Cardiac septum (tissue), 1 donor: ENCODE results near the gene STXBP1. TPM values are rescaled to one million over a fixed set of nuclear protein-coding genes. Genes with fewer than 3 reads are reported as not detected.
"Not testable (repeated sequence)": the region's sequence is repeated elsewhere in the genome, so short reads cannot be mapped to it uniquely, and the experiment has no call there.

Experiments used
- DNase-seq: peaks from one replicate; pipeline ENCODE4 v3.0.0-alpha.2; 2020; ENCODE audit warnings: low spot score
- intact Hi-C: fragments of 100-400 bp; cut with DNase I; formaldehyde crosslinking; loops from one replicate; pipeline ENCODE4 v1.14.0; 2022
- total RNA-seq: library from RNA; stranded (reverse); fragmentation: NEBNext Ultra II Directional; extraction: Animal tissue kit (Norgen Biotek cat#: 25700); gene quantifications from one replicate; pipeline ENCODE4 v1.2.1, GENCODE V29; 2021
- donor health status: DM: no; HTN: no; CAD: no.

The STXBP1 gene
- total RNA-seq, 1 donor from 2014 or later, result 46.6 TPM

DNA sequence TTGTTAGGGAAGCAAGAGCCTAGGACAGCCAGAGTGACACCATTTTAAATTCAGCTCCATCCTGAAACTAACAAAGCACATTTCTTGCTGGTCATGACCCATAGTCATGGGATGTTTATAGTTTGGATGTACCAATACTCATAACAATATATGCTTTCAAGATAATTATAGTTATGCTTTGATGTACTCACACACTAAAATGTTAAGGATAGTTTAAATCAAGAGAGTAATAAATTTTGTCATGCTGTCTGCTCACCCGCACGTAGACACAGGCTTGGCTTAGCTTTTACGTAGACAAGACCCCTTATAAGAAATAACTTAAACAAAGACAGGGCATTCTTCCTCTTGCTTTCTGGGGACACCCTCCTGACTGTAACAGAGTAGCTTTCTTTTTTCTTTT, 8.9 kb upstream of the STXBP1 start:
- intact Hi-C loops, result no loop called here
- no peak for DNase-seq

DNA sequence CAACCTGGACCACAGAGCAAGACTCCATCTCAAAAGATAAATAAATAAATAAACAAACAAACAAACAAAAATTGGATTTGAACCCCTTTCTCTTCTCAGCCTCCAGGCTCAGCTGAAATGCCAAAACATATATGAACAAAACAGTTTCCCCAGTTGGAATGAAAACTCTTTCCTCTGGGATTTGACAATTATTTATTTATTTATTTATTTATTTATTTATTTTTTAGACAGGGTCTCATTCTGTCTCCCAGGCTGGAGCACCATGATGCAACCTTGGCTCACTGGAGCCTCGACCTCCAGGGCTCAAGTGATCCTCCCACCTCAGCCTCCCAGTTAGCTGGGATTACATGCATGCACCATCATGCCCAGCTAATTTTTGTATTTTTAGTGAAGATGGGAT, 6.0 kb upstream of the STXBP1 start:
- no peak for DNase-seq
- intact Hi-C loops, result no loop called here

- peak; percentile 87 for DNase-seq
- intact Hi-C loops, result no loop called here
These were observed 3.7 kb upstream of the STXBP1 start for GRCh38 chr9:127608104-127608966.

GRCh38 chr9:127611603-127611898, 526 bp upstream of the STXBP1 start:
- intact Hi-C loops, result loop anchor here (2.0 to 5.0 kb wide), 5 partner anchors 36 to 305 kb away; partner anchors contain the start of genes PTRH1, ST6GALNAC4 and TTC16
- no peak for DNase-seq

GRCh38 chr9:127612939-127613582, 984 bp downstream of the STXBP1 start:
- intact Hi-C loops, result loop anchor here (5.0 kb wide), 4 partner anchors 34 to 119 kb away; partner anchors contain the start of genes PTRH1 and TTC16
- DNase-seq, result peak; percentile 86

DNA sequence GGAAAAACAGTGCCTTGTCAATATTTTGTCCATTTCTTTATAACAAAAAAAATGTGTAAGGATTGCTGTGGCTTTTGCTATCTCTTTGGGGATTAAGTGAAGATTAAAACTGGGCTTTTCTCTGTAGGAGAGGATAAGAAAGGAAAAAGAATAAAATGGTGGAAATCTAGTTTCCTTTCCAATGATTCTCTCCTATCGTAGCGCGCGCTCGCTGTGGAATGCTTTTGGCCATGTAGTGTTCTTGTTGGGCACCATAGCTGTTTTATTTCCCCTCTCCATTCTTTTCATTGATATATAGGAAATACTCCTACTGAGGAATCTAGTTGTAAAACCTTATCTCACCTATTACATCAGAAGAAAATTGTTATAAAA, 1.5 kb downstream of the STXBP1 start:
- DNase-seq, result no peak
- intact Hi-C loops, result loop anchor here (5.0 kb wide), 4 partner anchors 34 to 119 kb away; partner anchors contain the start of genes PTRH1 and TTC16

- no peak for DNase-seq
- intact Hi-C loops, result loop anchor here (5.0 kb wide), 4 partner anchors 32 to 117 kb away; partner anchors contain the start of genes PTRH1 and TTC16
These were observed 2.9 kb downstream of the STXBP1 start for GRCh38 chr9:127614961-127615360.

GRCh38 chr9:127621339-127621970, 9.4 kb downstream of the STXBP1 start:
- intact Hi-C loops, DNase-seq: not testable (repeated sequence)

DNA sequence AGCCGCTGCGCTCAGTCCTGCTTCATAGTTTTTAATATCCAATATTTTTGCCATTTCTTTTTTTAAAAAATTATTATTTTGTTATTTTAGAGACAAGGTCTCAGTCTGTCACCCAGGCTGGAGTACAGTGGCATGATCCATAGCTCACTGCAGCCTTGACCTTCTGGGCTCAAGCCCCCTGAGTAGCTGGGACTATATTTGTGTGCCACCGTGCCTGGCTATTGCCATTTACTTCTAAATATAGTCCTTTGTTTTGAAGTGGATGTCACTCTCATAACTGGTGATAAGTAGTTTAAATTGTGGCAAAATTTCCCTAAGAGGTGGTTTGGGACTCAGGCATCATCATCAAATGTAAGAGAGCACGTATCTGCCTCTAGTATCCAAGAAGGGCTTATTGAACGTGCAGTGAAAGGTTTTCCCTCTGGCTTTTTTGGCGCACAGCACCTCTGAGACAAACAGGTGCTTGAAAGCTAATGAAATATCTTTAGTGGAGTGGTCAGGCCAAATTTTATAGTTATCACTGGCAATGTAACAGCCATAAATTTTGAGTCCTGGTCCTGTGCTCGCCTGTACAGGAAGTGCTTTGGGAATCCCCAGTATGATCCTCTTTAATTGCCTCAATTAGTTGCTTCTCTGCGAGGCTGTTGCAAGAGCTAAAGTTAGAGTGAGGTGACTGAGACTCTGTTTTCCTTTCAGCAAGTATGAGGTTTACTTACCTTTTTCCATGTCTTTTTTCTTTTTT, 14.8 kb downstream of the STXBP1 start:
- DNase-seq, result no peak
- intact Hi-C loops, result no loop called here

GRCh38 chr9:127627494-127627855, 15.4 kb downstream of the STXBP1 start:
- intact Hi-C loops, result no loop called here
- DNase-seq, result no peak

- intact Hi-C loops, result no loop called here
- peak; percentile 78 for DNase-seq
These were observed 16.8 kb downstream of the STXBP1 start for GRCh38 chr9:127628758-127629467.

- intact Hi-C loops, result no loop called here
- no peak for DNase-seq
These were observed 17.5 kb downstream of the STXBP1 start for GRCh38 chr9:127629468-127630081.

GRCh38 chr9:127633216-127633862, 21.3 kb downstream of the STXBP1 start:
- intact Hi-C loops, result no loop called here
- DNase-seq, result no peak

- DNase-seq, result no peak
- intact Hi-C loops, result no loop called here
These were observed 21.9 kb downstream of the STXBP1 start for GRCh38 chr9:127634021-127634420.

GRCh38 chr9:127634698-127635097, 22.6 kb downstream of the STXBP1 start:
- intact Hi-C loops, result no loop called here
- DNase-seq, result no peak

DNA sequence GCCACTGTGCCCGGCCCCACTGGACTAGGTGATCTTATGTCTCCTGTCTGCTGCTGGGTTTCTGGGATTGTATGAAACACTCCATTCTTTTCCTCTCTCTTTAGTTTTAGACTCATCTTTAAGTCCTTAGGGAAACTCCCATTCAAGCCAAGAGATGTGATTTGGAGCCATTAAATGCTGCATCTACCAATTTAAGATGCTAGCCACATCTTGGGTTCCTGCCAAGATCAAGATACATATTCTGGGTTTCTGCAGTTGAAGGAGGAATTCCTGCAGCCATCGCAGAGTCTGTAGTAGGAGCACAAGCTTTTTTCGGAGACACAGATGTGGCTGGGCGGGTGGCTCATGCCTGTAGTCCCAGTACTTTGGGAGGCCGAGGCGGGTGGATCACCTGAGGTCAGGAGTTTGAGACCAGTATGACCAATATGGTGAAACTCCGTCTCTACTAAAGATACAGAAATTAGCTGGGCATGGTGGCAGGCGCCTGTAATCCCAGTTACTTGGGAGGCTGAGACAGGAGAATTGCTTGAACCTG, 23.2 kb downstream of the STXBP1 start:
- intact Hi-C loops, result no loop called here
- DNase-seq, result no peak

GRCh38 chr9:127637322-127637847, 25.3 kb downstream of the STXBP1 start:
- intact Hi-C loops, result no loop called here
- no peak for DNase-seq
